Thyroid gland (tissue), 4 donors: ENCODE results near the gene CCDC183.

ENCODE experiments used
- CTCF ChIP-seq, 6 experiments: fragments of 200-600 bp in 3 of 6; fragments of 450-650 bp in 3 of 6; sonication (generic) in 3 of 6; IDR thresholded peaks; one replicate each; pipeline ENCODE4 v1.5.1; 2016 to 2019; ENCODE audit warnings: antibody characterized with exemption in 6 of 6, mild to moderate bottlenecking in 2 of 6, inconsistent platforms in 1 of 6, moderate library complexity in 1 of 6
- POLR2A ChIP-seq, 2 donors: fragments of 450-650 bp; IDR thresholded peaks; one replicate each; pipeline ENCODE4 v1.6.1; 2017; ENCODE audit warnings: antibody characterized with exemption in 2 of 2, mild to moderate bottlenecking in 2 of 2, moderate library complexity in 1 of 2

- TF ChIP-seq CTCF (IDR thresholded peaks at IDR 0.05) (no peak), POLR2A (IDR thresholded peaks at IDR 0.05) (no peak)
Measured at GRCh38 chr9:136789523-136789937, 6.6 kb upstream of the CCDC183 start.
